Panc1 (cell line): ENCODE measurements around the gene AKAP9. TPM values are rescaled to one million over a fixed set of nuclear protein-coding genes. Genes with fewer than 3 reads are reported as not detected.
"Not testable (repeated sequence)": the region's sequence is repeated elsewhere in the genome, so short reads cannot be mapped to it uniquely, and the experiment has no call there.

Experiments
- ATAC-seq: fragments of 200-7000 bp; cut with Tn5 transposase; 2 replicates; pipeline ENCODE4 v1.9.1; 2020; ENCODE audit warnings: mild to moderate bottlenecking, moderate library complexity
- BruUV-seq: library from RNA; stranded (reverse); fragments of 400-500 nt; replicated peaks from 2 replicates; lab custom pipeline; 2021; lab: Mats Ljungman, UMichigan
- CTCF ChIA-PET: fragments of 300-600 bp; sonication (Branson Sonifier 250); formaldehyde crosslinking; loops from one replicate; lab custom pipeline; 2022; ENCODE audit warnings: antibody characterized with exemption; lab: Charles Lee
- POLR2A ChIA-PET: fragments of 300-600 bp; sonication (Branson Sonifier 250); formaldehyde crosslinking; loops from one replicate; lab custom pipeline; 2022; ENCODE audit warnings: antibody characterized with exemption; lab: Charles Lee
- DNase-seq: peaks from one replicate; pipeline ENCODE4 v3.0.0-alpha.2; 2010; ENCODE audit warnings: low read depth, low spot score
- H3K27ac ChIP-seq: 2 replicates; pipeline ENCODE4 v1.5.1; 2011; ENCODE audit warnings: mild to moderate bottlenecking, low read length, inconsistent platforms
- H3K27me3 ChIP-seq: fragments of 200-500 bp; sonication (Bioruptor generic); 2 replicates; pipeline ENCODE4 v1.6.0; 2014; ENCODE audit warnings: low read length, inconsistent platforms; ENCODE audit not compliant: control insufficient read depth, insufficient read depth
- H3K36me3 ChIP-seq: fragments of 200-500 bp; sonication (Bioruptor generic); 2 replicates; pipeline ENCODE4 v1.5.1; 2014; ENCODE audit warnings: inconsistent platforms, mild to moderate bottlenecking, low read length, moderate library complexity; ENCODE audit not compliant: control insufficient read depth, insufficient read depth
- H3K4me1 ChIP-seq: 2 replicates; pipeline ENCODE4 v1.5.1; 2011; ENCODE audit warnings: inconsistent platforms, mild to moderate bottlenecking, low read length, moderate library complexity; ENCODE audit not compliant: control insufficient read depth, insufficient read depth
- H3K4me3 ChIP-seq, 2 experiments: 2 replicates each; pipeline ENCODE4 v1.5.1; 2011 to 2012; ENCODE audit warnings: low read depth in 2 of 2, low read length in 2 of 2, mild to moderate bottlenecking in 2 of 2, inconsistent platforms in 1 of 2, moderate library complexity in 1 of 2
- H3K9me3 ChIP-seq: fragments of 200-500 bp; sonication (Bioruptor generic); 2 replicates; pipeline ENCODE4 v1.5.1; 2014; ENCODE audit warnings: low read depth, mild to moderate bottlenecking, inconsistent platforms, low read length, moderate library complexity; ENCODE audit not compliant: control insufficient read depth, insufficient read depth
- CTCF ChIP-seq: fragments of 450-650 bp; IDR thresholded peaks from 2 replicates; pipeline ENCODE4 v1.5.1; 2017; ENCODE audit warnings: mild to moderate bottlenecking
- POLR2AphosphoS5 ChIP-seq: IDR thresholded peaks from 2 replicates; pipeline ENCODE4 v1.6.1; 2012; ENCODE audit warnings: mild to moderate bottlenecking, low read depth, low read length, moderate library complexity
- REST ChIP-seq, 2 experiments: IDR thresholded peaks; 2 replicates each; pipeline ENCODE4 v1.6.1; 2011 to 2012; ENCODE audit warnings: low read depth in 2 of 2, control low read depth in 1 of 2, low read length in 1 of 2, mild to moderate bottlenecking in 1 of 2, moderate library complexity in 1 of 2; ENCODE audit not compliant: insufficient read depth in 1 of 2
- SIN3A ChIP-seq: IDR thresholded peaks from 2 replicates; pipeline ENCODE4 v1.6.1; 2012; ENCODE audit warnings: low read depth, mild to moderate bottlenecking, low read length, moderate library complexity, borderline replicate concordance; ENCODE audit not compliant: insufficient read depth
- TCF7L2 ChIP-seq: IDR thresholded peaks from 2 replicates; pipeline ENCODE4 v1.6.1; 2011; ENCODE audit warnings: mild to moderate bottlenecking, low read depth, low read length, inconsistent platforms
- in situ Hi-C: cut with HindIII; loops from 2 replicates; pipeline ENCODE4 v1.10.0; 2016; ENCODE audit warnings: low sequenced_read_pairs, low pct_unique_long_range_greater_than_20kb
- intact Hi-C: fragments of 100-400 bp; cut with micrococcal nuclease; formaldehyde crosslinking; loops from one replicate; pipeline ENCODE4 v1.10.0; 2022; ENCODE audit not compliant: unreplicated experiment
- total RNA-seq: library from RNA; stranded (reverse); gene quantifications from one replicate; pipeline ENCODE4 v1.2.1, GENCODE V29; 2021; ENCODE audit not compliant: unreplicated experiment

Gene AKAP9
- total RNA-seq, 1 experiment from 2014 or later, result 31.6 TPM

GRCh38 chr7:92137557-92137956 lies 196.9 kb downstream of the AKAP9 start:
- in situ Hi-C loops, result no loop called here
- CTCF ChIA-PET, result no interaction called here
- Histone ChIP-seq H3K36me3 (no peaks in the 10 kb centered on the region; the same call in 1 of the 2 replicates), H3K27ac (peak overlapping the region; percentile 52; the same call in 1 of the 2 replicates), H3K4me3 (no peak overlapping the region), H3K27me3 (no peaks in the 10 kb centered on the region), H3K4me1 (peaks cover 11% of the 10 kb centered on the region), H3K9me3 (no peaks in the 10 kb centered on the region)
- DNase-seq (no peak), ATAC-seq (no peak)
- POLR2A ChIA-PET, result interaction anchor here (0.6 to 1.0 kb wide), 3 partner anchors 11 to 565 kb away, joined by 4 to 5 read pairs (median 5); no protein-coding TSS in a partner anchor
- BruUV-seq, result no TSS peak
- no peak for TF ChIP-seq SIN3A
- no peak for TF ChIP-seq CTCF
- intact Hi-C loops, result loop anchor here (10.0 kb wide), 1 partner anchor 307 kb away; the partner anchor contains the start of gene GATAD1

- no TSS peak for BruUV-seq
- in situ Hi-C loops (no loop called here), intact Hi-C loops (no loop called here)
- ATAC-seq, result no peak
- CTCF ChIA-PET, result no interaction called here
- Histone ChIP-seq H3K4me1 (no peaks in the 10 kb centered on the region; the same call in 1 of the 2 replicates), H3K4me3 (no peak overlapping the region), H3K27ac (no peak overlapping the region), H3K27me3 (no peaks in the 10 kb centered on the region), H3K36me3 (no peaks in the 10 kb centered on the region), H3K9me3 (no peaks in the 10 kb centered on the region)
- POLR2A ChIA-PET, result no interaction called here
- no peak for TF ChIP-seq TCF7L2
- no peak for TF ChIP-seq POLR2AphosphoS5
- TF ChIP-seq SIN3A, result no peak
- TF ChIP-seq REST (IDR thresholded peaks at IDR 0.05; ENCODE audit: insufficient read depth in 1 of 2, low read depth in 2 of 2, low read length in 1 of 2), result no peak
- TF ChIP-seq CTCF, result no peak
- DNase-seq, result no peak
Observed at GRCh38 chr7:92141161-92141560, 200.5 kb downstream of the AKAP9 start.

- H3K4me1 ChIP-seq, ATAC-seq, H3K27ac ChIP-seq, BruUV-seq, H3K4me3 ChIP-seq, DNase-seq, H3K9me3 ChIP-seq, POLR2A ChIA-PET, H3K27me3 ChIP-seq, H3K36me3 ChIP-seq, intact Hi-C loops, CTCF ChIA-PET, in situ Hi-C loops: not testable (repeated sequence)
Observed at GRCh38 chr7:92142791-92143190, 202.1 kb downstream of the AKAP9 start.

- BruUV-seq, CTCF ChIA-PET, ATAC-seq, H3K36me3 ChIP-seq, H3K4me3 ChIP-seq, H3K4me1 ChIP-seq, H3K27me3 ChIP-seq, H3K9me3 ChIP-seq, DNase-seq, intact Hi-C loops, POLR2A ChIA-PET, H3K27ac ChIP-seq, in situ Hi-C loops: not testable (repeated sequence)
Observed at GRCh38 chr7:92143192-92143880, 202.7 kb downstream of the AKAP9 start.
